A549 (cell line): Measurements from ENCODE around the gene FAF1.

Source experiments
- CEBPB ChIP-seq, 2 experiments: fragments of >200 bp in 1 of 2; sonication (Bioruptor Twin) in 1 of 2; formaldehyde crosslinking in 1 of 2; IDR thresholded peaks; 2 replicates each; pipeline ENCODE4 v1.6.1; 2012 to 2016
- ESRRA ChIP-seq: fragments of 150-350 bp; IDR thresholded peaks from 2 replicates; pipeline ENCODE4 v1.6.1; 2014; ENCODE audit warnings: mild to moderate bottlenecking, low read length, borderline replicate concordance
- HDAC2 ChIP-seq: fragments of 200-600 bp; sonication (generic); IDR thresholded peaks from 2 replicates; pipeline ENCODE4 v1.6.1; 2016
- JUN ChIP-seq, 2 experiments: fragments of >200 bp; sonication (Bioruptor Twin); formaldehyde crosslinking; IDR thresholded peaks; 2 replicates in 1 of 2; 3 replicates in 1 of 2; pipeline ENCODE4 v1.6.1; 2016 to 2017
- POLR2A ChIP-seq: IDR thresholded peaks from 2 replicates; pipeline ENCODE4 v1.6.1; 2012; ENCODE audit warnings: mild to moderate bottlenecking, low read length
- TP53 ChIP-seq: fragments of 250-450 bp; sonication (Bioruptor Pico); IDR thresholded peaks from 2 replicates; pipeline ENCODE4 v1.5.0; 2021; ENCODE audit warnings: mild to moderate bottlenecking, moderate library complexity
- TF ChIP-seq, protein P1 (sequence below): fragments of >200 bp; sonication (Bioruptor Twin); formaldehyde crosslinking; IDR thresholded peaks from 3 replicates; pipeline ENCODE4 v1.5.1; 2016
- TF ChIP-seq, protein P2 (sequence below): IDR thresholded peaks from 2 replicates; pipeline ENCODE4 v1.6.1; 2012
- TF ChIP-seq, protein P3 (sequence below): IDR thresholded peaks from 2 replicates; pipeline ENCODE4 v1.6.1; 2012; ENCODE audit warnings: low read depth, borderline replicate concordance

DNA sequence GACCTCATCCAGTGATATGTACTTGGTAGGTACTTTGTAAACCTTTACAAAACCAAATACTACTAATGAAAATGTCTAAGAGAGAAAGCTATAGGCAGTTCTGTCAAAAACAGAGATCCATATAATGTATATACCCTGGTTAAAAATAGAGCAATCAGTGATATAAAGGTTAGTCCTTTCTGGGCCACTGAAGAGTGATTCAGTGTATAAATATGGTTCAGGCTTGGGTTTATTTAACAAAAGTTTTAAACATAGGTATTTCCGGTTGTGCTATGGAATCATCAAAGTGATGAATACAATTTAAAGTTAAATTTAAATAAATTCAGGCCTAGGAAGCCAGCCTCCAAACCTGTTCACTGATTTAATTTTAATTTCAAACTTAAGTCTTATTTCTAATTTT lies 428.5 kb downstream of the FAF1 start:
- TF ChIP-seq CEBPB (IDR thresholded peaks at IDR 0.05) (no peak), HDAC2 (no peak), TP53 (CRISPR knock-in tag) (no peak), ESRRA (no peak), JUN (IDR thresholded peaks at IDR 0.05) (no peak), POLR2A (no peak)
- TF ChIP-seq, protein P1, sequence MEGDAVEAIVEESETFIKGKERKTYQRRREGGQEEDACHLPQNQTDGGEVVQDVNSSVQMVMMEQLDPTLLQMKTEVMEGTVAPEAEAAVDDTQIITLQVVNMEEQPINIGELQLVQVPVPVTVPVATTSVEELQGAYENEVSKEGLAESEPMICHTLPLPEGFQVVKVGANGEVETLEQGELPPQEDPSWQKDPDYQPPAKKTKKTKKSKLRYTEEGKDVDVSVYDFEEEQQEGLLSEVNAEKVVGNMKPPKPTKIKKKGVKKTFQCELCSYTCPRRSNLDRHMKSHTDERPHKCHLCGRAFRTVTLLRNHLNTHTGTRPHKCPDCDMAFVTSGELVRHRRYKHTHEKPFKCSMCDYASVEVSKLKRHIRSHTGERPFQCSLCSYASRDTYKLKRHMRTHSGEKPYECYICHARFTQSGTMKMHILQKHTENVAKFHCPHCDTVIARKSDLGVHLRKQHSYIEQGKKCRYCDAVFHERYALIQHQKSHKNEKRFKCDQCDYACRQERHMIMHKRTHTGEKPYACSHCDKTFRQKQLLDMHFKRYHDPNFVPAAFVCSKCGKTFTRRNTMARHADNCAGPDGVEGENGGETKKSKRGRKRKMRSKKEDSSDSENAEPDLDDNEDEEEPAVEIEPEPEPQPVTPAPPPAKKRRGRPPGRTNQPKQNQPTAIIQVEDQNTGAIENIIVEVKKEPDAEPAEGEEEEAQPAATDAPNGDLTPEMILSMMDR = no peak
- TF ChIP-seq, protein P2, sequence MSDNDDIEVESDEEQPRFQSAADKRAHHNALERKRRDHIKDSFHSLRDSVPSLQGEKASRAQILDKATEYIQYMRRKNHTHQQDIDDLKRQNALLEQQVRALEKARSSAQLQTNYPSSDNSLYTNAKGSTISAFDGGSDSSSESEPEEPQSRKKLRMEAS = no peak
- TF ChIP-seq, protein P3, sequence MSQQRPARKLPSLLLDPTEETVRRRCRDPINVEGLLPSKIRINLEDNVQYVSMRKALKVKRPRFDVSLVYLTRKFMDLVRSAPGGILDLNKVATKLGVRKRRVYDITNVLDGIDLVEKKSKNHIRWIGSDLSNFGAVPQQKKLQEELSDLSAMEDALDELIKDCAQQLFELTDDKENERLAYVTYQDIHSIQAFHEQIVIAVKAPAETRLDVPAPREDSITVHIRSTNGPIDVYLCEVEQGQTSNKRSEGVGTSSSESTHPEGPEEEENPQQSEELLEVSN = no peak
